GM10847 (cell line): ENCODE measurements around the gene CDKL4.

Experiments used
- POLR2A ChIP-seq: IDR thresholded peaks from 2 replicates; pipeline ENCODE4 v1.6.1; 2011; ENCODE audit not compliant: insufficient read length; ENCODE audit errors: extremely low read depth

Gene CDKL4

DNA sequence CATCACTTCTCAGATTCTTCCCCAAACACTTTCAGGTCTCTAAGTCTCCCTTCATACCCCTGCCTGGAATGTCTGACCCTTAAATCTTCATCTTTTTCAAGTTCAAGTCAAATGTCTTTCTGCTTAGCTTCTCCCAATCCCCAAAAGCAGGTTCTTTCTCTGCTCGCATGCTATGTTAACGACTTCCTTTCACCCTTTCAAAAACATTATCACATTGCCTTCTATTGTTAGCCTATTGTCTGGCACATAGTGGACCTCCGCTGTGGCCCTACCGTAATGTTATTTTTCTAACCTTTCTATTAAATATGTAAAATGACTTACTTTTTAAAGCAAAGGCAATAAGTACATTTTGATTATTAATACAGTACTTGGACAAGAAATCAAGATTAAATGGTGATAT is 2.2 kb downstream of the CDKL4 start:
- TF ChIP-seq POLR2A, result no peak

DNA sequence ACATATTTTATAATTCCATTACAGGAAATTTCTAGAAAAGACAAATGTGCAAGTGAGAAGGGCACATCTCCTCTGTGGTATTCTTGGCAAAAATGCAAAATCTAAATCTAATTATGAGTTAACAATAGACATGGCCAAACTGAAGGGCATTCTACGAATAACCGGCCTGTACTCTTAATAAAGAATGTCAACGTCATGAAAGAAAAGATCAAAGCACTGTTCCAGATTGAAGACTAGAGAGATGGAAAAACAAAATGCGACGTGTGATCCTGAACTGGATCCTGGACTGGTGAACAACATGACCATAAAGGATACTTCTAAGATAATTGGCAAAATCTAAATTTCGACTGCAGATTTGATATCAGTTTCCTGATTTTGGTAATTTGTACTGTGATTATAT is 3.0 kb downstream of the CDKL4 start:
- TF ChIP-seq POLR2A, result no peak

DNA sequence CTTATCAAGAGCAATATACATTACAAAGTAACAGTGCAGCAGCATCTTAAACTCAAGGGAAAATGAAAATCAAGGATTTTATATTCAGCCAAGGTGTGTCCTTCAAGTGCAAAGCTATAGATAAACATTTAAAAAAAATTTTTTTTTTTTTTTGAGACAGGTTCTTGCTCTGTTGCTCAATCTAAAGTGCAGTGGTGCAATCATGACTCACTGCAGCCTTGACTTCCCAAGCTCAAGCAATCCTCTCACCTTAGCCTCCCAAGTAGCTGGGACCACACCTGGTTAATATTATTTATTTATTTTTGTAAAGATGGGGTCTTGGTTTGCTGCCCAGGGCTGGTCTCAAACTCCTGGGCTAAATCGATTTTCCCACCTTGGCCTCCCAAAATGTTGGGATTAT is 9.0 kb downstream of the CDKL4 start:
- no peak for TF ChIP-seq POLR2A

DNA sequence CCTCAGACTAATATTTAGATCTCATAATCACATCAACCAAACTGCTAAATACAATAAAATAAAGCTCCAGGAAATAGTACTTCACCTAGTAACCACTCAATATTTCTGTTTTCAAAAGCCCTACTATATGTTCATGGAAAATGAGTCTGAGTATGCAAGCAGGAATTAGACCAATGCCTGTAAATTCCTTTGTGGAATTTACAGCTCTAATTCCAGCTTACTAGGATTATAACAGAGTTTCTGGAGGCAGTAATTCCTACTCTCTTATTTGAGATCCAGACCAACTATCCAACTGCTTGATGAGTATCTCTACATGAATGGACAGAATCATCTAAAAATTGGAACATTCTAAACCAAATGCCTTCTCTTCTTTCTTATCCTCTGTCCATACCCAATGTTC is 11.6 kb downstream of the CDKL4 start:
- TF ChIP-seq POLR2A, result no peak

DNA sequence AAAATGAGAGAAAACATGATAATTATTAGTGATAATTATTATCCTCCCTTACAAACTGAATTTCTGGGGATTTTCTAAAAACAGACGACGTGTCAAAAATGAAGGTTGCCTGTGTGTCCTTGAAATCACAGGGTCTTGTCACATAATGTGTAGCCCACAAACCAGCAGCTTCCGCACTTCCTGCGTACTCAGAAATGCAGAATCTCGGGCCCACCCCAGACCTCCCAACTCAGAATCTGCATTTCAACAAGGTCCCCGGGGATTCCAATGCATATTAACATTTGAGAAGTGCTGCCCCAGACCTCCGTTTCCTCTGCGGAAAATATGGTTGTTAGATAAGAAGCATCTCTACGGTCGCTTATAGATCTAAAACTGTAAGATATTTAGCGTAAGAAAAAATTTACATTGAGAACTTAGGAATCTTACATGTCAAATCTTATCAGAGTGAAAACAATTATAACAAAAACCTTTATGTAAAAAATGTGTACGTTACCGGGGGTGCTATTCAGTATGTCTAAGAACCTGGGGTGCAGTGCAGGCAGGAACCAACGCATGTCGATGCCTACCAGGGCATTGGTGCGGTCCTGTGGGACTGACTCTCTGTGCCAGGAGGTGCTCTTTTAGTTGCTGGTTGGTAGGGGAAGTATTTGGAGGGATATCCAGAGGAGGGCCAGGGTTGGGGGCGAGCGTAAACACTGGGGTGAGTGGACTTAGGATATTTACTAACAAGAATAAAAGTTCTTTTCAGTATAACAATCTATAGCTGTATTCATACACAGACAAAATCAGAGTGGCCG is 15.2 kb downstream of the CDKL4 start:
- no peak for TF ChIP-seq POLR2A

DNA sequence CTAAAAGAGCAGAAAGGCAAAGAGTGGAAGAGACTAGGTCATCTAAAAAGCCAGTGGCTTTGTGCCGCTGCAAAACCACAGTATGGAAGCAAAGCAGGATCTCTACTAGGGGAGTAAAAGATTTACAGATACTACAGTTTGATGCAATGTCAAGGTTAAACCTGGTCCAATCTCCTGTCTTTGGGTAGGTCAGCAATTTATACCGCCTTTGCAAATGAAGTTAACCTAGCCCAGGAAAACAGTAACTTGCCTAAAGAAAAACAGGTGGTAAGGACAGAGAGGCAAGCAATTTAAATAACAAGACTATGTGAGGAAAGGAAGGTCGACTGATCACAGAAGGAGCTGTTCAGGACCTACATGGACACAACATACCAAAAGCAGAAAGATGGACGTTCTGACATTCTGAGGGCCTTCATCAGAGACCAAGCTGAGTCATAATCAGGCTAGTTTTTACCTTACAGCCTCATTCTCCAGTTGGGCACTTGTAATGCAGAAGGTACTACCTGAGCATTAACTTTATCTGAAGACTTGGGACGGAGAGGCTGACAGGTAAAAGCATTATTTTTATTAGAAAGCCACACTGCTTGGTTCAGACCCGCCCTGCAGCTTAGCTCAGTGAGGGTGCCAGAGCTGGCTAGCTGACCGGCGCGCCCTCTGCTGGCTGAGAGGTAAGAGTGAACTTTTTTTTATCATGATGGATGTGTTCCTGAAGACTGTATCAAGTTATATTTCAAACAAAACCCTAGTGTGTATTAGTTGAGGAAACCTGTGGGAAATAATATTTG is 15.9 kb downstream of the CDKL4 start:
- no peak for TF ChIP-seq POLR2A

- TF ChIP-seq POLR2A, result no peak
Measured at GRCh38 chr2:39225567-39225966, 18.2 kb downstream of the CDKL4 start.

DNA sequence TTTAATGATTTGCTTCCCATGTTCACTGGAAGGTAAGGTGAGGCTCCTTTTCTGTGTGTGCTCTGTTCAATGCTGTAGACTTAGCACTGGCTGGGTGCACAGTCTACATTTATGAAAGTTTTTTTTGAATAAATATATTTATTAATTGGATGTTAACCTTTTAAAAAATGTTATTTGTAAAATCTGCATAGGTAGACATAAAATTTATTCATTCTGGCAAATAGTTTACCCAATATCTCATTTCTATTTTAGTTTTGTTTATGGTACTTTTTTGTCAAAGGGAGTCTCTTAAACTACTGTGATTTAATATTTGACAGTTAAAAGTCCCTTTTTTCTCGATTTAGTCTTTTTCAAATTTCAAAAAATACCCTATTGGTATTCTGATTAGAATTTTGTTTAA is 19.9 kb downstream of the CDKL4 start:
- TF ChIP-seq POLR2A, result no peak

DNA sequence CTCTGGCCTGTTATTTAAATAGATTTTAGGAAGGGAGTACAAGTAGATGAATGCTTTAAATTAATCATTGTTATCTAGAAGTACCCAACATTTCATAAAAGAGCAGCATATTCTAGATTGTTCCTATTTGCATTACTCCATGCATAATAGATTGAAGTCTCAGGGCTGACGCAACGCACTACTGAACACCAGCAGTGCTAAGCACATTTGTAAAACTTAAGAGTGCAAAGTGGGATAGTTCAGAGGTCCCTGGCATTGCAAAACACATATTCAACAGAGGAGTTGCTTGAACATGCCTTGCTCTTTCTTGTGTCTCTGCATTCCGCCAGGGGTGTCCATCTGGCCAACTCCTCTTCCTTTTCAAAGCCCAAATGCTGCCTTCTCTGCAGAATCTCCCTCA is 22.3 kb downstream of the CDKL4 start:
- TF ChIP-seq POLR2A, result no peak

- TF ChIP-seq POLR2A, result no peak
Measured at GRCh38 chr2:39220136-39220535, 23.6 kb downstream of the CDKL4 start.

- no peak for TF ChIP-seq POLR2A
Measured at GRCh38 chr2:39218391-39218790, 25.4 kb downstream of the CDKL4 start.

DNA sequence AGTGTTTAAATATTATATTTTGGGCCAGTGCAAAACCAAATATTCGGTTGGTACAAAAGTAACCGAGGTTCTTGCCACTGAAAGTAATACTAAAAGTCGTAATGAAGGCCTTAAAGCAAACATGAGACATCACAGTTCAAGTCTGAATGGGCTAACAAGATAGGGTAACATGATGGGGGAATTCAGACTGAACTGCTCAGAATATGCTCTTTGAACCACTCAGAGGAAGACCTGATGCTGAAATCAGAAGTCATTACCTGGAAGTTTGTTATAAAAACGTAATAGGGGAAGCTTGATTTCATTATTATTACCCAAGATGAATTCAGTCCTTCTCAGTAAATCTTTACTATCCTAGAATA is 26.6 kb downstream of the CDKL4 start:
- no peak for TF ChIP-seq POLR2A

GRCh38 chr2:39216346-39217191 is 27.2 kb downstream of the CDKL4 start:
- no peak for TF ChIP-seq POLR2A

- no peak for TF ChIP-seq POLR2A
Measured at GRCh38 chr2:39215545-39215944, 28.2 kb downstream of the CDKL4 start.

DNA sequence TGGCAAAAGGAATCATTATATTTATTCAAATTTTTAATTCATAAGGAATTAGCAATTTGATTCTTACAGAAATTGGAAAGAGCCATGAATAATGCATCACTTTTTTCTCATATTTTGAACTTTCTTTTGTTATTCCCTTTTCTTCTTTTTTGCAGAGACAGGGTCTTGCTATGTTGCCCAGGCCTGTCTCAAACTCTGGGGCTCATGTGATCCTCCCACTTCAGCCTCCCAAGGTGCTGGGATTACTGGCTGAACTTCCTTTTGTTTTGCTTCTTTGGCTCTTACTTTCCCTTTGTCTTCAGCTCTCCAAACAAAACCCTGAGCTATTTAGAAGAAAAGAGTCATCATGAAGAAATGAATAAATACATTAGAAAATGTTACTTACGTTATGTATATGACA is 30.8 kb downstream of the CDKL4 start:
- no peak for TF ChIP-seq POLR2A

- TF ChIP-seq POLR2A, result no peak
Measured at GRCh38 chr2:39210846-39211245, 32.9 kb downstream of the CDKL4 start.
